Measurements from ENCODE around the gene LDLRAD3.
A peak's percentile ranks its signal among the peaks of the same experiment; 100 is the strongest.

LDLRAD3 gene

GRCh38 chr11:36238881-36239280 is 295.0 kb downstream of the LDLRAD3 start:
- DNase-seq (ENCODE audit: low spot score), result no peak

DNA sequence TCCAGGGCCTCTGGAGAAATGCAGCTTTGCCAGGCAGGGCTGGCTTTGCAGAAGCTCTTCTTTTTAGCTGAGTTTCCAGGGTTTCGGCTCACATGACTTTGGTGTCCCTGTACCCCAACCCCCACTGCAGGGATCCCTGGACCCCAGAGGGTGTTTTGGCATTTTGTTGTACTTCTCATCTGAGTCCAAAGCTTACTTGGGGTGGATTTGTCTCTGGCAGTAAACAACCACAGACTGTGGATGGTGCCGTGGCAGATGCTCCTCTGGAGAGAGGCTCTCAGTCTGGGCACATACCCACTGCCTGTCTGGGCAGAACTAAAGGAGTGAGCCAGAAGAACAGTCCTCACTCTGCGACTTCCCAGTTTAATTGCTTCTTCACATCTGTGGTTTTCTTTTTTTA is 295.8 kb downstream of the LDLRAD3 start:
- no peak for DNase-seq (ENCODE audit: low spot score)

- DNase-seq (ENCODE audit: low spot score), result no peak
Measured at GRCh38 chr11:36240173-36240572, 296.3 kb downstream of the LDLRAD3 start.

GRCh38 chr11:36240801-36241200 is 296.9 kb downstream of the LDLRAD3 start:
- no peak for DNase-seq (ENCODE audit: low spot score)

- no peak for DNase-seq (ENCODE audit: low spot score)
Measured at GRCh38 chr11:36241497-36241896, 297.6 kb downstream of the LDLRAD3 start.

GRCh38 chr11:36243641-36244040 is 299.8 kb downstream of the LDLRAD3 start:
- DNase-seq (ENCODE audit: low spot score), result no peak

GRCh38 chr11:36247493-36247892 is 303.6 kb downstream of the LDLRAD3 start:
- DNase-seq (ENCODE audit: low spot score), result no peak

DNA sequence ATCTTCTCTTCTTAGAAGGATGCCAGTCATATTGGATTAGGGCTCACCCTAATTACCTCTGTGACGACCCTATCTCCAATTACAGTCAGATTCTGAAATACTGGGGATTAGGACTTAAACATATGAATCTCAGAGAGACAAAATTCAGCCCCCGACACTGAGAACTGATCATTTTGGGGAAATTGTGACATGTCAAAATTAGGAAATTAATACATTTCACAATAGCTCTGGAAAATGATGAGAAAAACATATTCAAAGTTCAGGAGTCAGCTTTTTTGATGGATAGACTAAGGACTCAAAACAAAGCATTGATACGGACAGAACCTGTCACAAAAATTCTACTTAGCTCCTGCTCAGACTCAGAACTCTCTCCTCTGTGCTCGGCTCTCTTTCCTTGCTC is 304.6 kb downstream of the LDLRAD3 start:
- DNase-seq (ENCODE audit: low spot score), result no peak

DNA sequence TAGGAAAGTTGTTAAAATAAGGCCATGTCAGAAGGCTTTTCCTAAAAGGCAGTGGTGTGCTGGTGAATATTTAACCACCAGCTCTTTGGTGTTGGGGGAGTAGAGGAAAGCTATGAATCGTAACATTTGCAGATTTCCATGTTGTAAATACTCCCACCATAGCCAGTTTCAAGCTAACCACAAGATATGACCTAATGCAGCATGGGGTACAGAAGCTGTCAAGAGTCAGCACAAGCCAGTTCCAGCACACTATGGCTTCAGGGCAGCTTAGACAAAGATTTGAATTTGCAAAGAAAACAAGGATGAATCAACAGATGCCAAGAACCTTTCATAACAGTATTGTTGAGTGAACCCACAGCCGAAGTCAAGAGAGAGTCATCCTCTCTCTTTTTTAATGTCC is 305.4 kb downstream of the LDLRAD3 start:
- no peak for DNase-seq (ENCODE audit: low spot score)

GRCh38 chr11:36251823-36252222 is 308.0 kb downstream of the LDLRAD3 start:
- no peak for DNase-seq (ENCODE audit: low spot score)

DNA sequence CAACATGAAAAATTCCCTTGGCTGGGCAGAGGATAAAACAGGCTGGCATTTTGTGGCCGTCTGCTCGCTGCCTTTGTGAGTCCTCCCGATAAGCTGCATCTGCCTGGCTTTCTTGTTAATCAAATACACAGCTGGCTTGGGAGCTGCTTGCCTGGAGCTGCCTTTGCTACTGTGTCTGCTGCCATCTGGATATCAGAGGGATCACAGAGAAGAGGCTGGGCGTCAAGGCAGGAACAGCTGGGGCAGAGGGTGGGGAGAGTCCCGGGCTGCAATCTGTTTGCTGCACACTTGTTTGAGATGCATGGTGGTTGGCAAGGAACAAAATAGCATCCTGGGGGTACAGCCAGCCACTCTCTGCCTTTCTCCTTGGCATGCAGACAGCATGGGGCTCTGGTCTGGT is 309.4 kb downstream of the LDLRAD3 start:
- DNase-seq (ENCODE audit: low spot score), result no peak

DNA sequence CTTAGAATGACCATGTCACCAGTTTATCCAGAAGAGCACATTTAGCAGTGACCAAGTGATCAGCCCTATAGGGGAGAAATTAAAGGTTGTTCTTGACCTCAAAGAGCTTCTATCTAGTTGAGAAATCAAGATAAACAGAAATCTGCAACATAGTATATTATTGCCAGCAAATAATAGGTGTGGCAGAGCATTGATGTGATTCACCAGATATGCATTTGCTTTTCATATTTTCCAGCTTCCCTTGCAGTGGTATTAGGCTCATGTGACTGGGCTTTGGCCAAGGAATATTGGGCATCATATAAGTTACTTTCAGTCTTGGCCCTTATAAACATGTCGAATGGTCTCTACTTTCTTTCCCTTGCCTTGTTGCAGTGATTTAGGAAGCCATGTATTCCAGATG is 310.9 kb downstream of the LDLRAD3 start:
- DNase-seq (ENCODE audit: low spot score), result no peak

DNA sequence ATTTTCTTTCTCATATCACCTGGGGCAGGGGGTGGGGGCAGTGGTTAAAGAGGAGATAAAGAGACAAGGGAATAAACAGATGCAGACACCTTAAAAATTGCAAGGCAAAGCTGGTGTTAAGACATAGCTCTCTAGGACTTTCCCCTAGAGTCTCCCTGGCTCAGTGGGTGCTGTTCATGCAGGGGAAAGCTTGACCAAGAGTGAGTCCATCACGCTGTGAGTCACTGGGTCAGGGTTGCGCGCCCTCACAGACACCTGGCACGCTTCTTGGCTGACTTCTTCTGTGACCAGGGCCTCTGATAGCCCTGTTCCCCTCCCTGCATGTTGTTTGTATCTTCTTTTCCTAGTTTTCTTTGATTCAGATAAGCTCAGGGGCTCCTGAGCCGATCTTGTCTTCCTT is 313.5 kb downstream of the LDLRAD3 start:
- no peak for DNase-seq (ENCODE audit: low spot score)

DNA sequence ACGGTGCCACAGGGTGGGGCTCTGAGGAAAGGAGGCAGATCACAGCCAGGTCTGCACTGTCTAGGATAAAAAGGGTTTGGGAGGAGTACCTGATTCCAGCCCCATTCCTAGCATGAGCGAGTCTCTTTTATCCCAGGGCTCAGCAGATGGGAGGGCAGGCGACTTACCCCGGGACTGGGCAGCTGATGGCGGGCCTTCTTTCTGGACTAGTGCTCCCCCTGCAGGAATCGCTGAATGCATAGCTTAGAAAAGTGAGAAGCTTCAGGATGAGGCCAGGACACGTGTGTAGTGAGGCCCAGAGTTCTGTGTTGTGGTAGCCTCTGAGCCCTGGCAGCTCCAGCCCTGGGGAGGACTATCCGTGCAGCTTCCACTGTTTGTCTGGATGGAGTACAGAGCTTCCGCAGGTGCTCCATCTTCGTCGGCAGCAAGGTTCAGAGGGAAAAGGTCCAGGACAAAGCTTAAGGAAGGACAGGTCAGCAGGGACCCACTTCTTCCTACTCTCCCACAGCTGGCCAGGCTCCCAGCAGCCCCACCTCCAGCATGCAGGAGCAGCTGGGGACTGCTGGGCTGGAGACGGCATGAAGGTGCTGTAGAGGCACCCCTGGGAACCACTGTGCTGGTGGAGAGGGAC is 315.0 kb downstream of the LDLRAD3 start:
- DNase-seq (ENCODE audit: low spot score), result peak; percentile 40

- no peak for DNase-seq (ENCODE audit: low spot score)
Measured at GRCh38 chr11:36261094-36261493, 317.2 kb downstream of the LDLRAD3 start.

- DNase-seq (ENCODE audit: low spot score), result no peak
Measured at GRCh38 chr11:36264011-36264972, 320.4 kb downstream of the LDLRAD3 start.

DNA sequence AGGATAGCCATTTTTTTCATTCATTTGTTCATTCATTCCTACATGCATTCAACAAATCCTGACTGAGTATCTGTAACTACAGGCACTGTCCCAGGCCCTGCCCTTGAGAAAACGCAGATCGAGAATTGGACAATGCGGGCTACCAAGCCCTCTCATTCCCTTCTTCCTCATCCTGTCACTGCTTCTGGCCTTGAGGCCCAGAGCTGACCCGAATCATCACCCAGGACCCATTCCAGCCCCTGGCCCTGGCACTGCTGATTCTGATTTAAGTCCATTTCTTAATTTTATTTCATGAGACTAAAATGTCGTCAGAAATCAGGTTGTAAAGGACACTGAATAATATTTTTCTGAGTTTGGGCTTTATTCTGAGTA is 321.1 kb downstream of the LDLRAD3 start:
- DNase-seq (ENCODE audit: low spot score), result no peak

DNA sequence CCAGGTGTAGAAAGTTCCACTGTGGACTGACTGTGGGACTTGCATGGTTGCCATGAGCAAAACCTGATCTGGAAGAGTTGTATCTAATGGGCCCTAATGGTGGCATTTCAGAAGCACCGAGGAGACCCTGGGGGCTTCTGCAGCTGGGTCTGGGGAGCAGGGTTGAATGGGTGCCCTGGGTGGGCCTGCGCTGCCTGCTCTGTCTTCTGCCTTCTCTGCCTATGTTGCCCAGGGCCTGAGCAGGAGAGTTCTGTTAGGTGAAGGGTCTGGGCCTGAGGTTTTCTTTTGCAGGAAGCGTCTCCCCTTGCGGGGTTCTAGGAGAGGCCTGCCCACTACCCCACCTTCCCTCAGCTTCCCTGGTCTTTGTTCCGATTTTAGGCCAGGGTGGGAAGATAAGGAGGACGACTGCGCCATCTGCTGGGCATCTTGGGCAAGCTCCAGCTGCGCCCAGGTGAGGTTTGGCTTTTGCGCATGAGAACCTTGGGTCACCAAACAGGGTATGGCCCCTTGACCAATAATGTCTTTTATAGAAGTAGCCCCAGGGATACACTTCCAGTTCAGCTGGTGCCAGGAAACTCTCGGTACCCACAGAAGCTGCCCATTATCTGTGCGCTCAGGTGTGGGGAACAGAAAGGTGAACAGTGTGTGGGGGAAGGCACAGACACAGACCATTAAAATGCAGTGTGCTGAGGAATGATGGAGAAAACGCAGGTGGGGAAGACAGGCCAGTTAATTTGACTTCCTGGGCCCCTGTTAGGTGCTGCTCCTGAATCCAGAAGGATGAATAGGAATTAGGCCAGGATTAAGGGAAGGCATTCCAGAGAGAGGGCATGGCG is 322.1 kb downstream of the LDLRAD3 start:
- peak; percentile 39 for DNase-seq (ENCODE audit: low spot score)

DNA sequence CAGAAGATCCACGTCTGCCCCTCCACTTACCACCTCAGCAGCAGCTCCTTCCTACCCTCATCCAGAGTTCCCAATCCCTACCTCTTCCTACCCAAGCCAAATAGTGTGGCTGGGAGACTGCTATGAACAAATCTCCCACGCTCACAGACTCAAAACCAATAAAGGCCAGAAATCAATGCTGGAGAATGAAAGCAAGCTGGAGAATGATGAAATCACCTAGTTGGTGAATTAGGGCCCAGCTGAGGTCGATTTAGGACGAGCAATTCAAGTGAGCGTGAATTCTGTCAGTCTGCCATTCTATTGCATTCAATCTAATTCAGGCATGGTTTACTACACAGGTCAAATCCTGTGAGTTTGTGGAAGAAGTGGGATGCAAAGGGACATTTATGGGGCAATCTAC is 322.9 kb downstream of the LDLRAD3 start:
- DNase-seq (ENCODE audit: low spot score), result no peak

GRCh38 chr11:36268337-36268985 is 324.6 kb downstream of the LDLRAD3 start:
- DNase-seq (ENCODE audit: low spot score), result no peak

DNA sequence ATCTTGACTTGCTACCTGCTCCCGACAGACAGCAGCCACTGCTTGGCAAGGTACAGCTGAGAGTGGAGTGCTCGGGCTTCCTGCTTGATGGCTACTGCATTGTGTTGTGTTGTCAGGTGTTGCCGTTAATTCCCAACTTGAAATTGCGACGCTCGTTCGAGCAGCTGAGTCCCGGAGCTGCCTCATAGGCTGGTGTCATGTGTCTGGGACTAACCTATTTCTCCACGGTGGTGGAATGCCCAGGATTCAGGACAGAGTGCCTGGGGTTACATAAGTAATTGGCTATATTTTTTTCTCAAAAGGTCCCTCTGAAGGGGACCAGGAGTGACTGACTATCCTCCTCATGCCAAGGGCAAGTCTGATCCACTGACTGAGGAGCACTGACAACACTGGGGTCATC is 326.8 kb downstream of the LDLRAD3 start:
- no peak for DNase-seq (ENCODE audit: low spot score)

DNA sequence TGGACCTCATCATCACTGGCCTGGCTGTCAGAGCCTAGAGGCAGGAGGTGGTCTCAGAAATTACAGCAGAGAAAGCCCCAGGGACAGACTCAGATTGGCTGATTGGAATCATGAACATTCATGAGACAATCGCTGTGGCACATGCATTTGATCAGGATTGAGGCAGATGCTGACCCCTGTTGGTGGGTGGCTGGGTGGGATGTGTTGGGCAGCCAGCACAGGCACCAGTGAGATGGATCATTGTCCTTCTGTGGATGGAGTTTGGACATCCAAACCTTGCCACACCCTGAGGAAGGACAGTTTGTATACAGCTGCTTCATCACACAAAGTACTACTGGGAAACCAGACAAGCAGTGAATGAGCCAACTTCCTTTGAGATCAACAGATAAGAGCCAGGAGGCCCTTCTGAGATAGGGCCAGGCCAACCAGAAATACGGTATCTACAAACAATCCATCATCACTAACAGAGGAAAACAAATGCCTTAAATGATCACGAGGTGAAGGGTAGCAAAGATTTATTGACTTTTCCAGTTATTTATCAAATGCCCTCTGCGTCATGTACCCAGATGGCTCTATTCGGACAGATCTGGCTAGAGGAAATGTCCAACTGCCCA is 328.0 kb downstream of the LDLRAD3 start:
- DNase-seq (ENCODE audit: low spot score), result no peak
